Uterus (tissue), 4 donors: Measurements from ENCODE around the gene LRP6. TPM values are rescaled to one million over a fixed set of nuclear protein-coding genes. Genes with fewer than 3 reads are reported as not detected.

Experiments
- microRNA-seq: library from miRNA; unstranded; fragments of <30 nt; microRNA quantifications from one replicate; pipeline ENCODE4, GENCODE V29; 2016; ENCODE audit warnings: borderline microRNAs expressed, borderline replicate concordance
- small RNA-seq: library from RNA; depleted of rRNA; stranded (forward); fragments of <200 nt; gene quantifications from one replicate; pipeline ENCODE3, GENCODE V24; 2016
- total RNA-seq, 4 donors: library from RNA; depleted of rRNA in 3 of 4; stranded (reverse); fragments of >200 nt in 3 of 4; gene quantifications; one replicate each; pipeline versions ENCODE4 v1.1.0 to v1.2.4, GENCODE V29; 2014 to 2023
- donor health status: DM: yes; HTN: yes; CAD: no.

LRP6 gene
- total RNA-seq, 4 donors from 2014 or later, result 18.7 to 141 (median 50.1) TPM

Small RNAs within 50 kb of the gene (microRNA-seq; reads per million reads assigned to microRNA genes)
- not detected for gene MIR1244-4

Small RNAs within 50 kb of the gene (small RNA-seq; reads per million reads assigned to genes)
- gene RNU6-318P (not detected), gene RNU6-545P (not detected)

Other genes starting within 250 kb of the LRP6 start
- not detected for gene BCL2L14, start 196.1 kb downstream of the LRP6 start, total RNA-seq
- 10 to 100 TPM in 2 of 4 donors, 1 to 10 TPM in 2; 5.1 to 34.4 (median 16.9) TPM for gene MANSC1, start 83.2 kb upstream of the LRP6 start, total RNA-seq
- 10 to 100 TPM in 3 of 4 donors, under 1 TPM in 1; 0.51 to 87.1 (median 17.9) TPM for gene BORCS5, start 90.0 kb upstream of the LRP6 start, total RNA-seq